GM12864 (cell line): ENCODE measurements around the gene AGBL2.
"Not testable (repeated sequence)": the region's sequence is repeated elsewhere in the genome, so short reads cannot be mapped to it uniquely, and the experiment has no call there.

ENCODE experiments used
- DNase-seq: peaks from one replicate; pipeline ENCODE4 v3.0.0-alpha.2; 2011; ENCODE audit warnings: low read depth
- H3K4me3 ChIP-seq: 2 replicates; pipeline ENCODE4 v1.5.1; 2011; ENCODE audit warnings: mild to moderate bottlenecking, low read depth, low read length, control low read depth
- CTCF ChIP-seq: IDR thresholded peaks from 2 replicates; pipeline ENCODE4 v1.5.1; 2011; ENCODE audit warnings: low read depth, mild to moderate bottlenecking, moderate library complexity, low read length, control low read depth, inconsistent platforms; ENCODE audit errors: missing control alignments

The AGBL2 gene

GRCh38 chr11:47649276-47649675 lies 65.9 kb downstream of the AGBL2 start:
- no peak for TF ChIP-seq CTCF
- no peak for DNase-seq
- no peak overlapping the region for H3K4me3 ChIP-seq

GRCh38 chr11:47646019-47646418 lies 69.2 kb downstream of the AGBL2 start:
- no peak for DNase-seq
- no peak overlapping the region for H3K4me3 ChIP-seq
- no peak for TF ChIP-seq CTCF

GRCh38 chr11:47645500-47645899 lies 69.7 kb downstream of the AGBL2 start:
- no peak overlapping the region for H3K4me3 ChIP-seq
- TF ChIP-seq CTCF = no peak
- DNase-seq = no peak

- peak; percentile 94 for DNase-seq
- TF ChIP-seq CTCF = peak; percentile 22
- peak within 1 kb of the TSS; percentile 78 for H3K4me3 ChIP-seq
These were observed 72.9 kb downstream of the AGBL2 start, which contains the start of gene MTCH2 for GRCh38 chr11:47642099-47642855. Gene MTCH2 (minus strand): TSS chr11:47642559. CDS start chr11:47642465, 94 bp downstream.

- no peak for DNase-seq
- H3K4me3 ChIP-seq = peak overlapping the region; percentile 78
- no peak for TF ChIP-seq CTCF
These were observed 73.5 kb downstream of the AGBL2 start for GRCh38 chr11:47641600-47642098.

- not testable (repeated sequence) for DNase-seq
These were observed 74.7 kb downstream of the AGBL2 start for GRCh38 chr11:47640506-47640905.

GRCh38 chr11:47636331-47636730 lies 78.8 kb downstream of the AGBL2 start:
- H3K4me3 ChIP-seq, DNase-seq: not testable (repeated sequence)

More at GRCh38 chr11:47640506-47640905, 74.7 kb downstream of the AGBL2 start:
- not testable (repeated sequence) for H3K4me3 ChIP-seq

- TF ChIP-seq CTCF = no peak
- H3K4me3 ChIP-seq = no peak overlapping the region
- DNase-seq = no peak
These were observed 83.7 kb downstream of the AGBL2 start for GRCh38 chr11:47631473-47631872.
